Aorta (tissue), 5 donors: Measurements from ENCODE around the gene ST6GALNAC6. TPM values are rescaled to one million over a fixed set of nuclear protein-coding genes. Genes with fewer than 3 reads are reported as not detected.
A peak's percentile ranks its signal among the peaks of the same experiment; 100 is the strongest.
"Not testable (repeated sequence)": the region's sequence is repeated elsewhere in the genome, so short reads cannot be mapped to it uniquely, and the experiment has no call there.

Source experiments
- ATAC-seq: fragments of 200-7000 bp; cut with Tn5 transposase; one replicate; pipeline ENCODE4 v1.9.1; 2022; ENCODE audit warnings: moderate library complexity; ENCODE audit not compliant: low FRiP score
- DNase-seq, 2 donors: peaks; one replicate each; pipeline ENCODE4 v3.0.0-alpha.2; 2020
- H3K27ac ChIP-seq, 2 donors: one replicate each; pipeline ENCODE4 v1.5.1; 2013; ENCODE audit warnings: low read length in 2 of 2, mild to moderate bottlenecking in 2 of 2, moderate library complexity in 2 of 2, control low read depth in 1 of 2, inconsistent platforms in 1 of 2, low read depth in 1 of 2
- H3K27me3 ChIP-seq, 2 donors: one replicate each; pipeline ENCODE4 v1.6.1; 2013; ENCODE audit warnings: control low read depth in 1 of 2, low read length in 1 of 2, mild to moderate bottlenecking in 1 of 2, moderate library complexity in 1 of 2; ENCODE audit not compliant: insufficient read depth in 2 of 2, control insufficient read depth in 1 of 2
- H3K36me3 ChIP-seq, 2 donors: one replicate each; pipeline ENCODE4 v1.6.1; 2013; ENCODE audit warnings: control low read depth in 1 of 2, low read length in 1 of 2, mild to moderate bottlenecking in 1 of 2; ENCODE audit not compliant: insufficient read depth in 2 of 2, control insufficient read depth in 1 of 2
- H3K4me1 ChIP-seq, 2 donors: one replicate each; pipeline ENCODE4 v1.6.1; 2013; ENCODE audit warnings: low read length in 2 of 2, control low read depth in 1 of 2, mild to moderate bottlenecking in 1 of 2, moderate library complexity in 1 of 2; ENCODE audit not compliant: insufficient read depth in 2 of 2, control insufficient read depth in 1 of 2
- H3K4me3 ChIP-seq, 2 donors: one replicate each; pipeline ENCODE4 v1.5.1; 2013; ENCODE audit warnings: low read length in 2 of 2, control low read depth in 1 of 2, mild to moderate bottlenecking in 1 of 2
- H3K9me3 ChIP-seq: one replicate; pipeline ENCODE4 v1.6.1; 2013; ENCODE audit warnings: mild to moderate bottlenecking, low read length; ENCODE audit not compliant: control insufficient read depth
- WGBS, 2 donors: extraction: QIAGEN DNeasy Blood & Tissue Kit; methylation state at CpG; one replicate each; pipeline ENCODE4 v1.1.7; 2013; 5-methylcytosine and 5-hydroxymethylcytosine counted together
- intact Hi-C, 2 donors: fragments of 100-400 bp; cut with DNase I; formaldehyde crosslinking; loops; one replicate each; pipeline versions ENCODE4 v1.14.2 to v1.15.0; 2022
- microRNA-seq, 2 donors: library from miRNA; unstranded; fragments of <30 nt; microRNA quantifications; one replicate each; pipeline ENCODE4 v1.2.0, GENCODE V29; 2020
- polyA plus RNA-seq, 2 donors: library from polyadenylated mRNA; stranded (reverse); fragments of 200-250 nt; gene quantifications; one replicate each; pipeline ENCODE4 v1.2.3, GENCODE V29; 2013
- total RNA-seq, 2 donors: library from RNA; stranded (reverse); fragmentation: NEBNext Ultra II Directional; extraction: Animal tissue kit (Norgen Biotek cat#: 25700); gene quantifications; one replicate each; pipeline ENCODE4 v1.2.1, GENCODE V29; 2021
- donor health status: healthy with polysubstance abuse.
- donor health status: Bipolar disorder and iron deficiency.
- donor health status: DM: no; HTN: no; CAD: no.
- donor health status: DM: no; HTN: no; CAD: no.
- donor health status: DM: yes; HTN: yes; CAD: no.

Gene ST6GALNAC6
- total and polyA plus RNA-seq, 4 donors = 103 to 176 (median 125) TPM

- H3K27me3 ChIP-seq, H3K9me3 ChIP-seq, intact Hi-C loops, H3K4me1 ChIP-seq, H3K4me3 ChIP-seq, ATAC-seq, DNase-seq, H3K36me3 ChIP-seq: not testable (repeated sequence)
- WGBS, 2 donors = 12 to 17% methylated on average over 3 of the region's 3 CpGs
- H3K27ac ChIP-seq = peak overlapping the region; percentile 57 to 96
Measured at GRCh38 chr9:127836561-127836960, 62.8 kb downstream of the ST6GALNAC6 start.

DNA sequence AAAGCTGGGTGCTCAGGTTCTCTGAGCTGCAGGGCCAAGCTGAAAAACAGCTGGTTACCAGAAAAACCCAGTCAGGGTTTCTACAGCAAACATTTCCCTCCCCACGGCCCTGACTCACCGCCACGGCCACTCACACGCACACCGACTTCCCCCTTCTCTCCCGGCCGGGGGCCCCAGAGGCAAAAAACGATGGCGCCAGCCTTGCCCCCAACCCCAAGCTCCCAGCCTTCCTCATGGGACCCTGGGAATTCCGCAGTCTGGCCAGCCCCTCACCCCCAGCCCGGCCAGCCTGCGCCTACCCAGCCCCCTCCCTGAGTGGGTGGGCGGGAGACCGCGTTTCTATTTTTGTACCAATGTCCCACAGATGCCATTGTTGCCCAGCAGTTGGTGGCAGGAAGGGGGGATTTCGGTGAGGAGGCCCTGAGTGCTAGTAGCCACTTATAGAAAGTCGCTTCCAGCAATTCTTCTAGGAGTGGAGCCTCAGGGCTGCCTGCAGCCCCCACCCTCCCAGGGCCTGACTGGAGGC, 63.3 kb downstream of the ST6GALNAC6 start:
- Histone ChIP-seq H3K9me3 (no peaks in the 10 kb centered on the region), H3K4me3 (no peak overlapping the region), H3K4me1 (peaks cover 0 to 3% of the 10 kb centered on the region in 2 donors), H3K27me3 (no peaks in the 10 kb centered on the region), H3K36me3 (no peaks in the 10 kb centered on the region), H3K27ac (peak overlapping the region; percentile 57 to 96)
- intact Hi-C loops = no loop called here
- ATAC-seq (peak; percentile 38), DNase-seq (peak; percentile 90 to 92)
- WGBS, 2 donors = 1 to 3% methylated on average over 16 to 17 of the region's 17 CpGs

Small RNAs within 50 kb of the gene (microRNA-seq; reads per million reads assigned to microRNA genes)
- 0 to 0.99 reads per million in 2 donors for gene MIR4672

Other genes with a start within 250 kb of the ST6GALNAC6 start
- under 1 TPM; 0.16 to 0.60 TPM for gene CFAP157, start 192.6 kb downstream of the ST6GALNAC6 start, total RNA-seq
- under 1 TPM in 1 of 2 donors, not detected in 1; 0.69 TPM for gene CFAP157, start 192.6 kb downstream of the ST6GALNAC6 start, polyA plus RNA-seq
- 10 to 100 TPM in 1 of 2 donors, 1 to 10 TPM in 1; 9.8 to 12.2 TPM for gene PTRH1, start 183.9 kb downstream of the ST6GALNAC6 start, total RNA-seq
- 10 to 100 TPM; 12.1 to 23.2 TPM for gene PTRH1, start 183.9 kb downstream of the ST6GALNAC6 start, polyA plus RNA-seq
- under 1 TPM; 0.16 to 0.30 TPM for gene TTC16, start 183.5 kb downstream of the ST6GALNAC6 start, total RNA-seq
- not detected for gene TTC16, start 183.5 kb downstream of the ST6GALNAC6 start, polyA plus RNA-seq
- gene TOR2A, start 164.3 kb downstream of the ST6GALNAC6 start, total RNA-seq = 1 to 10 TPM; 5.8 to 8.0 TPM
- 10 to 100 TPM in 1 of 2 donors, 1 to 10 TPM in 1; 4.5 to 12.7 TPM for gene TOR2A, start 164.3 kb downstream of the ST6GALNAC6 start, polyA plus RNA-seq
- 10 to 100 TPM; 19.7 to 34.8 TPM for gene SH2D3C, start 120.9 kb downstream of the ST6GALNAC6 start, total RNA-seq
- gene SH2D3C, start 120.9 kb downstream of the ST6GALNAC6 start, polyA plus RNA-seq = 1 to 10 TPM in 1 of 2 donors, under 1 TPM in 1; 0.13 to 2.0 TPM
- 100 to 1,000 TPM; 103 to 131 TPM for gene CDK9, start 113.6 kb downstream of the ST6GALNAC6 start, total RNA-seq
- gene CDK9, start 113.6 kb downstream of the ST6GALNAC6 start, polyA plus RNA-seq = 100 to 1,000 TPM in 1 of 2 donors, 10 to 100 TPM in 1; 29.3 to 115 TPM
- gene FPGS, start 96.7 kb downstream of the ST6GALNAC6 start, total RNA-seq = 10 to 100 TPM; 61.9 to 77.7 TPM
- 100 to 1,000 TPM in 1 of 2 donors, 10 to 100 TPM in 1; 15.2 to 116 TPM for gene FPGS, start 96.7 kb downstream of the ST6GALNAC6 start, polyA plus RNA-seq
- gene ENG, start 44.9 kb downstream of the ST6GALNAC6 start, total RNA-seq = 100 to 1,000 TPM; 339 to 538 TPM
- 100 to 1,000 TPM in 1 of 2 donors, 10 to 100 TPM in 1; 46.1 to 191 TPM for gene ENG, start 44.9 kb downstream of the ST6GALNAC6 start, polyA plus RNA-seq
- gene AK1, start 21.9 kb downstream of the ST6GALNAC6 start, total RNA-seq = 10 to 100 TPM; 92.4 to 99.5 TPM
- gene AK1, start 21.9 kb downstream of the ST6GALNAC6 start, polyA plus RNA-seq = 100 to 1,000 TPM; 111 to 168 TPM
- 10 to 100 TPM; 34.9 to 46.5 TPM for gene ST6GALNAC4, start 17.4 kb upstream of the ST6GALNAC6 start, total RNA-seq
- gene ST6GALNAC4, start 17.4 kb upstream of the ST6GALNAC6 start, polyA plus RNA-seq = 10 to 100 TPM; 17.7 to 25.5 TPM
- 1 to 10 TPM; 3.0 TPM for gene PIP5KL1, start 31.2 kb upstream of the ST6GALNAC6 start, total RNA-seq
- gene PIP5KL1, start 31.2 kb upstream of the ST6GALNAC6 start, polyA plus RNA-seq = 1 to 10 TPM; 1.4 to 4.5 TPM
- 10 to 100 TPM; 20.0 to 26.3 TPM for gene DPM2, start 38.3 kb upstream of the ST6GALNAC6 start, total RNA-seq
- gene DPM2, start 38.3 kb upstream of the ST6GALNAC6 start, polyA plus RNA-seq = 10 to 100 TPM; 18.2 to 22.7 TPM
- gene EEIG1, start 81.4 kb upstream of the ST6GALNAC6 start, total RNA-seq = 10 to 100 TPM; 41.4 to 63.1 TPM
- gene EEIG1, start 81.4 kb upstream of the ST6GALNAC6 start, polyA plus RNA-seq = 10 to 100 TPM in 1 of 2 donors, 1 to 10 TPM in 1; 7.9 to 22.0 TPM
- gene NAIF1, start 167.7 kb upstream of the ST6GALNAC6 start, total RNA-seq = 10 to 100 TPM in 1 of 2 donors, 1 to 10 TPM in 1; 5.4 to 10.4 TPM
- gene NAIF1, start 167.7 kb upstream of the ST6GALNAC6 start, polyA plus RNA-seq = 1 to 10 TPM; 7.0 to 8.9 TPM
- 10 to 100 TPM; 16.3 to 40.9 TPM for gene SLC25A25, start 168.6 kb upstream of the ST6GALNAC6 start, total RNA-seq
- gene SLC25A25, start 168.6 kb upstream of the ST6GALNAC6 start, polyA plus RNA-seq = 10 to 100 TPM in 1 of 2 donors, 1 to 10 TPM in 1; 9.8 to 14.3 TPM
- 10 to 100 TPM; 37.1 to 38.5 TPM for gene PTGES2, start 228.1 kb upstream of the ST6GALNAC6 start, total RNA-seq
- 10 to 100 TPM; 29.9 to 56.2 TPM for gene PTGES2, start 228.1 kb upstream of the ST6GALNAC6 start, polyA plus RNA-seq
- gene LCN2, start 249.8 kb upstream of the ST6GALNAC6 start, total RNA-seq = 1 to 10 TPM in 1 of 2 donors, under 1 TPM in 1; 0.84 to 1.1 TPM
- 1 to 10 TPM in 1 of 2 donors, under 1 TPM in 1; 0.90 to 5.6 TPM for gene LCN2, start 249.8 kb upstream of the ST6GALNAC6 start, polyA plus RNA-seq